NCI-H774 (cell line): ENCODE measurements around the gene SUDS3.

Experiments
- DNase-seq: peaks from one replicate; lab custom pipeline; 2025; lab: John Stamatoyannopoulos, UW

The SUDS3 gene

DNA sequence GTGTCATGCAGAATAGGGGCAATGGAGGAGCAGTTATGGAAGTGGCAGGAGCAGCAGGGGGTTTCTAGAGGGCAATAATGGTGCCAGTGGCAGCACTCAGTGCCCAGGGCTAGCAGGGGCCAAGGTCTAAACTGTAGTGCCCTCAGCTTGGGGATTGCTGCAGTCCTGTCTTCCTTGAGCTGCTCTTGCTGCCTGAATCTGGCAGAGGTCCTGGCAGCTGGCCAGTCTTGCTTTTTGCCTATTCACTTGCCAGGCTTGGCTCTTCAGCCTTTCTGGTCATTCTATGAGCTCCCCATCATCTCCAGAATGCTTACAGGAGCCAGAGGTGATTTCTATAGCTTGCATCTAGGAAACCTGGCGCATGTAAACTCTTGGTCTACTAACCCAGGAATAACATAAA lies 72.0 kb downstream of the SUDS3 start:
- no peak for DNase-seq

DNA sequence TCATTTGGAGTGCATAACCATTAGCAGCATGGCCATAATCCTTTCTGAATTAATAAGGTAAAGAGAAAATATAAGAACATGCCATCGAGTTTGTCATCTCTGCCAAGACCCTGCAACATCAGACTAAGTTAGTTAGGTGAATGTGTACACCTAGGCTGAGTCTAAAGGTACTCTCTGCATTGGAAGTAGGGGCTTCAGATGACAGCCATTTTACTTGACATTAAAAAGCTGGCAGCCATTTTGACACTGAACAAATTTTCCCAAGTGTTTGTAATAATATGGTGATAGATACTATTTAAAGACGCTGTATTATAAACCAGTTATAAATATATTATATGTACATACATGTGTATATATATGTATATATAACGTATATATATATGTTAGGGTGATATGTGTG lies 79.0 kb downstream of the SUDS3 start:
- DNase-seq = no peak

DNA sequence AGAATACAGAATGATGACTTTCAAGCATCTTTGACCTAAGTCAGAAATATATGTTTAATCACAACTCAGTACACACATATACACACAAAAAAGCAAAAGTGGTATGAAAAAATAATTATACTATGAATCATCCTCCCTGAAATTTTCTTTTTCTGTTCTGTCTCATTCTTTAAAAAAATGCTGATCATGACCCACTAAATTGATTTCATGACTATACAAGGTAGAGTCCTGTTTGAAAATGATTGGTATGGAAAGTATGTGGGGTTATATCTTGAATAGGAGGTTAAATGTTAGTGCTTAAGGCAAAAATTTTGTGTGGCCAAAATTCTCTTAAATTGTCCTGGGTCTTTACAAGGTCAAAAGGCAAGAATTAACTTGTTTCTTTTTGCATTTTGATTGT lies 80.4 kb downstream of the SUDS3 start:
- DNase-seq = no peak

DNA sequence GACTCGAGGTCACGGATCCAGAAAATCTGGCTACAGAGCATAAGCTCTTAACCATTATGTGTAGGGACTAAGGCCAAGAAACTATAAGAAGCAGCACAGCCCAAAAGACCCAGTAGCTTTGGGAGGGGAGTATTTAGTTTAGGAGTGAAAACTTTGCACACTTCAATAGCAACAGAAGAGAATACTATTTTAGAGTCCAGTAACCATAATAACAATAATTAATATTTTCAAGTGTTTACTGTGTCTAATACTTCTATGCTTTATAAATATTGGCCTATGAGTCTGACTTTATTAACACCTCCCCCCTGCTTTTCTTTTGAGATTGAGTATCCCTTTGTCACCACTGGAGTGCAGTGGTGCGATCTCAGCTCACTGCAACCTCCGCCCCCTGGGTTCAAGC lies 82.8 kb downstream of the SUDS3 start:
- no peak for DNase-seq

DNA sequence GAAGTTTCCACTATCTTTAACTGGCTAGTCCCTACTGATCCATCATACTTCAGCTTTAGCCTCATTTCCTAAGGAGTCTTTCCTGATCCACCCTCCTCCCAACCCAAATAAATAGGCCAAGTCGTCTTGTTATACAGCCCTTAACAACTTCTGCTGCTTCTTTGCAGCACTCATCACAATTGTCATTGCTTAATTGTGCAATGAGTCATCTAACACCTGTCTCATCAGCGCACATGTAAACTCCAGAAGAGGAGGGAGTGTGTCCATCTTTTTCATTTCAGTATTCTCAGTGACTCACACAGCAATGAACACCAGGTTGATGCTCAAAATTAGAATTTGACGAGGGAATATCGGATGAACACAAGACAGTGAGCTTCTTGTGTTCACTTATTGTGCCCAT lies 87.3 kb downstream of the SUDS3 start:
- no peak for DNase-seq

DNA sequence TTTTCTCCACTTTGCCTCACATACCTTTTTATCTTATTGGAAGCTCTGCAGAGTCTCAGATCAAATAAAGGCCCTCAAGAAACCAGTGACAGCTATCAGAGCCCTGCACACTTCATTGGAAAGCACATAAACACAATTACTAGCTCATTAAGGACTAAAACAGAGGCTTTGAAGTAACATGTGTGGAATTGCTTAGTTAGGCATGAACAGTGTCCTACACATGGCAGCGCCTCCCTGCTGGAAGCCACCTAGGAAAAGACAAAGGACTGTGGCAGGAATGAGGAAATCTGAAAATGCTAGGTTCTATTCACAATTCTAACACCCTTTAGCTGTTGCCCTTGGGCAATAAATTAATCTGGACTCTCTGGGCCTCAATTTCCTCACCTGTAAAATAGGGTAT lies 89.4 kb downstream of the SUDS3 start:
- no peak for DNase-seq
